Astrocyte (in vitro differentiated cells and primary cell): ENCODE data around the gene VPS41. TPM values are rescaled to one million over a fixed set of nuclear protein-coding genes. Genes with fewer than 3 reads are reported as not detected.

Experiments
- DNase-seq: peaks from one replicate; pipeline ENCODE4 v3.0.0-alpha.2; 2010; ENCODE audit warnings: low read depth
- FAIRE-seq: peaks from 2 replicates; lab custom pipeline; 2011; peaks lifted over from hg19 to GRCh38; lab: Jason Lieb, UNC
- H2AFZ ChIP-seq: 2 replicates; pipeline ENCODE4 v1.6.0; 2012; ENCODE audit warnings: low read depth, low read length, inconsistent platforms
- H3K27ac ChIP-seq: 2 replicates; pipeline ENCODE4 v1.5.1; 2011; ENCODE audit warnings: low read depth, low read length, inconsistent platforms
- H3K27me3 ChIP-seq: 2 replicates; pipeline ENCODE4 v1.6.0; 2011; ENCODE audit warnings: low read length, inconsistent platforms; ENCODE audit not compliant: insufficient read depth
- H3K36me3 ChIP-seq: 2 replicates; pipeline ENCODE4 v1.5.1; 2011; ENCODE audit warnings: low read length, inconsistent platforms; ENCODE audit not compliant: insufficient read depth
- H3K4me1 ChIP-seq: 2 replicates; pipeline ENCODE4 v1.5.1; 2011; ENCODE audit warnings: low read length, inconsistent platforms; ENCODE audit not compliant: insufficient read depth
- H3K4me2 ChIP-seq: 2 replicates; pipeline ENCODE4 v1.6.0; 2012; ENCODE audit warnings: low read length, inconsistent platforms
- H3K4me3 ChIP-seq: 2 replicates; pipeline ENCODE4 v1.5.1; 2011; ENCODE audit warnings: low read depth, mild to moderate bottlenecking, low read length, inconsistent platforms; ENCODE audit not compliant: insufficient read depth
- H3K79me2 ChIP-seq: 2 replicates; pipeline ENCODE4 v1.6.0; 2012; ENCODE audit warnings: mild to moderate bottlenecking, low read length, inconsistent platforms; ENCODE audit not compliant: insufficient read depth
- H3K9ac ChIP-seq: 2 replicates; pipeline ENCODE4 v1.6.0; 2012; ENCODE audit warnings: mild to moderate bottlenecking, low read length, inconsistent platforms
- H3K9me3 ChIP-seq: 2 replicates; pipeline ENCODE4 v1.5.1; 2012; ENCODE audit warnings: low read depth, mild to moderate bottlenecking, low read length, inconsistent platforms; ENCODE audit not compliant: insufficient read depth
- H4K20me1 ChIP-seq: 2 replicates; pipeline ENCODE4 v1.6.0; 2012; ENCODE audit warnings: low read length, inconsistent platforms; ENCODE audit not compliant: insufficient read depth
- H3K27ac Mint-ChIP-seq: one replicate; pipeline ENCODE4 v1.8.0; 2021; ENCODE audit warnings: mild to moderate bottlenecking, mixed read lengths; ENCODE audit not compliant: unreplicated experiment
- H3K27me3 Mint-ChIP-seq: one replicate; pipeline ENCODE4 v1.8.0; 2021; ENCODE audit warnings: low read depth, mixed read lengths; ENCODE audit not compliant: unreplicated experiment
- H3K36me3 Mint-ChIP-seq: one replicate; pipeline ENCODE4 v1.8.0; 2021; ENCODE audit warnings: low read depth, mixed read lengths; ENCODE audit not compliant: unreplicated experiment
- H3K4me1 Mint-ChIP-seq: one replicate; pipeline ENCODE4 v1.8.0; 2021; ENCODE audit warnings: low read depth, mixed read lengths; ENCODE audit not compliant: unreplicated experiment
- H3K4me3 Mint-ChIP-seq: one replicate; pipeline ENCODE4 v1.8.0; 2021; ENCODE audit warnings: mild to moderate bottlenecking, moderate library complexity, mixed read lengths; ENCODE audit not compliant: unreplicated experiment
- H3K9me3 Mint-ChIP-seq: one replicate; pipeline ENCODE4 v1.8.0; 2021; ENCODE audit warnings: mild to moderate bottlenecking, mixed read lengths; ENCODE audit not compliant: unreplicated experiment
- CTCF ChIP-seq: IDR thresholded peaks from 2 replicates; pipeline ENCODE4 v1.5.1; 2011; ENCODE audit warnings: low read depth, mild to moderate bottlenecking, inconsistent platforms, low read length, moderate library complexity; ENCODE audit not compliant: insufficient read depth
- EZH2 ChIP-seq: IDR thresholded peaks from 2 replicates; pipeline ENCODE4 v1.6.1; 2012; ENCODE audit warnings: mild to moderate bottlenecking, low read length, inconsistent platforms; ENCODE audit not compliant: insufficient read depth
- total RNA-seq: library from RNA; stranded (reverse); gene quantifications from 2 replicates; pipeline ENCODE4 v1.2.1, GENCODE V29; 2021

The VPS41 gene
- total RNA-seq, 1 donor from 2014 or later: 93.6 TPM

- Histone ChIP-seq H3K9ac (no peak overlapping the region), H3K9me3 (no peaks in the 10 kb centered on the region), H4K20me1 (peaks cover 25% of the 10 kb centered on the region), H2AFZ (no peak overlapping the region), H3K4me1 (no peaks in the 10 kb centered on the region), H3K36me3 (no peaks in the 10 kb centered on the region), H3K4me2 (no peak overlapping the region), H3K79me2 (peaks cover 8% of the 10 kb centered on the region), H3K27me3 (no peaks in the 10 kb centered on the region), H3K4me3 (no peak overlapping the region), H3K27ac (no peak overlapping the region)
- no peaks in the 10 kb centered on the region for H3K9me3 Mint-ChIP-seq
- H3K36me3 Mint-ChIP-seq: peaks cover 2% of the 10 kb centered on the region
- peak overlapping the region; percentile 13 for H3K27ac Mint-ChIP-seq
- DNase-seq: no peak
- FAIRE-seq: no peak
- no peaks in the 10 kb centered on the region for H3K27me3 Mint-ChIP-seq
- no peak overlapping the region for H3K4me3 Mint-ChIP-seq
- peaks cover 27% of the 10 kb centered on the region for H3K4me1 Mint-ChIP-seq
- no peak for TF ChIP-seq CTCF
- TF ChIP-seq EZH2: no peak
Observed at GRCh38 chr7:38902449-38902848, 6.5 kb downstream of the VPS41 start.

- Mint-ChIP-seq H3K4me1 (peaks cover 12% of the 10 kb centered on the region), H3K4me3 (no peak overlapping the region), H3K27ac (peak overlapping the region; percentile 9), H3K27me3 (no peaks in the 10 kb centered on the region), H3K36me3 (peaks cover 15% of the 10 kb centered on the region), H3K9me3 (no peaks in the 10 kb centered on the region)
- peak; percentile 17 for DNase-seq
- FAIRE-seq: no peak
- no peaks in the 10 kb centered on the region for H3K4me1 ChIP-seq
- H2AFZ ChIP-seq: no peak overlapping the region
- H3K4me2 ChIP-seq: peak overlapping the region; percentile 20
- H3K9me3 ChIP-seq: no peaks in the 10 kb centered on the region
- no peaks in the 10 kb centered on the region for H3K27me3 ChIP-seq
- H4K20me1 ChIP-seq: peaks cover 6% of the 10 kb centered on the region
- H3K79me2 ChIP-seq: no peaks in the 10 kb centered on the region
- no peak overlapping the region for H3K4me3 ChIP-seq
- TF ChIP-seq CTCF (no peak), EZH2 (no peak)
- H3K36me3 ChIP-seq: no peaks in the 10 kb centered on the region
- no peak overlapping the region for H3K9ac ChIP-seq
- H3K27ac ChIP-seq: no peak overlapping the region
Observed at GRCh38 chr7:38893061-38893460, 15.9 kb downstream of the VPS41 start.

- no peak overlapping the region for H2AFZ ChIP-seq
- no peak for DNase-seq
- H3K27me3 ChIP-seq: no peaks in the 10 kb centered on the region
- Mint-ChIP-seq H3K4me1 (peaks cover 8% of the 10 kb centered on the region), H3K27me3 (no peaks in the 10 kb centered on the region), H3K27ac (no peak overlapping the region), H3K4me3 (no peak overlapping the region), H3K36me3 (peaks cover 11% of the 10 kb centered on the region), H3K9me3 (no peaks in the 10 kb centered on the region)
- H4K20me1 ChIP-seq: peaks cover 10% of the 10 kb centered on the region
- H3K27ac ChIP-seq: no peak overlapping the region
- H3K4me2 ChIP-seq: no peak overlapping the region
- H3K79me2 ChIP-seq: no peaks in the 10 kb centered on the region
- H3K9me3 ChIP-seq: no peaks in the 10 kb centered on the region
- H3K36me3 ChIP-seq: no peaks in the 10 kb centered on the region
- TF ChIP-seq EZH2 (no peak), CTCF (no peak)
- peak; percentile 47 for FAIRE-seq
- no peaks in the 10 kb centered on the region for H3K4me1 ChIP-seq
- H3K9ac ChIP-seq: no peak overlapping the region
- H3K4me3 ChIP-seq: no peak overlapping the region
Observed at GRCh38 chr7:38890597-38890996, 18.4 kb downstream of the VPS41 start.
